ENCODE data around the gene RALGDS. TPM values are rescaled to one million over a fixed set of nuclear protein-coding genes. Genes with fewer than 3 reads are reported as not detected.

The RALGDS gene
- total and polyA plus RNA-seq, 8 donors = 43.5 to 58.9 (median 50.4) TPM

GRCh38 chr9:133147412-133148198 is 26.6 kb upstream of the RALGDS start:
- peak; percentile 60 for ATAC-seq
- intact Hi-C loops (cut with DNase I) = loop anchor here in 1 of 2 donors (5.0 kb wide), 2 partner anchors 45 to 105 kb away; no protein-coding TSS in a partner anchor
- peak; percentile 54 to 95 (median 78) for DNase-seq

GRCh38 chr9:133146746-133147411 is 25.8 kb upstream of the RALGDS start:
- Histone ChIP-seq H3K36me3 (no peaks in the 10 kb centered on the region), H3K9me3 (no peaks in the 10 kb centered on the region), H3K4me3 (no peak overlapping the region), H3K4me1 (peaks cover 28 to 57% of the 10 kb centered on the region in 2 donors), H3K27ac (no peak overlapping the region), H3K27me3 (no peaks in the 10 kb centered on the region)
- TF ChIP-seq CTCF (IDR thresholded peaks at IDR 0.05) = no peak
- ATAC-seq (no peak), DNase-seq (no peak)
- intact Hi-C loops (cut with DNase I) = loop anchor here in 1 of 2 donors (5.0 kb wide), 2 partner anchors 45 to 105 kb away; no protein-coding TSS in a partner anchor

More at GRCh38 chr9:133147412-133148198, 26.6 kb upstream of the RALGDS start:
- Histone ChIP-seq H3K36me3 (no peaks in the 10 kb centered on the region), H3K9me3 (no peaks in the 10 kb centered on the region), H3K4me1 (peaks cover 25 to 50% of the 10 kb centered on the region in 2 donors), H3K27me3 (no peaks in the 10 kb centered on the region), H3K27ac (peak overlapping the region; percentile 83 to 85), H3K4me3 (peak overlapping the region; percentile 65)
- peak; percentile 93 to 98 for TF ChIP-seq CTCF (IDR thresholded peaks at IDR 0.05)

GRCh38 chr9:133144904-133145851 is 24.1 kb upstream of the RALGDS start:
- no peaks in the 10 kb centered on the region for H3K27me3 ChIP-seq
- no peak for TF ChIP-seq CTCF (IDR thresholded peaks at IDR 0.05)
- H3K4me3 ChIP-seq = no peak overlapping the region
- H3K36me3 ChIP-seq = no peaks in the 10 kb centered on the region
- ATAC-seq = no peak
- H3K27ac ChIP-seq = peak overlapping the region in 1 of 2 donors; percentile 48
- intact Hi-C loops (cut with DNase I) = loop anchor here in 1 of 2 donors (5.0 kb wide), 2 partner anchors 43 to 103 kb away; no protein-coding TSS in a partner anchor
- H3K4me1 ChIP-seq = peaks cover 28 to 65% of the 10 kb centered on the region in 2 donors
- DNase-seq = no peak
- no peaks in the 10 kb centered on the region for H3K9me3 ChIP-seq

- TF ChIP-seq CTCF (IDR thresholded peaks at IDR 0.05) = peak; percentile 97 to 98
- Histone ChIP-seq H3K36me3 (no peaks in the 10 kb centered on the region), H3K4me3 (peak overlapping the region; percentile 5 to 11), H3K27me3 (no peaks in the 10 kb centered on the region), H3K4me1 (peaks cover 28 to 65% of the 10 kb centered on the region in 2 donors), H3K9me3 (no peaks in the 10 kb centered on the region), H3K27ac (peak overlapping the region; percentile 48 to 50)
- intact Hi-C loops (cut with DNase I) = no loop called here
- ATAC-seq (peak; percentile 65), DNase-seq (peak; percentile 72 to 95 (median 82))
These were observed 23.3 kb upstream of the RALGDS start for GRCh38 chr9:133144142-133144903.
